DMS53 treated with DMSO at 0.1 percent for 48 hours (cell line): Measurements from ENCODE around the gene LGR5.

Source experiments
- DNase-seq: peaks from one replicate; lab custom pipeline; 2025; ENCODE audit not compliant: unreplicated experiment; lab: John Stamatoyannopoulos, UW

The LGR5 gene

GRCh38 chr12:71589478-71589881 lies 149.9 kb downstream of the LGR5 start:
- no peak for DNase-seq

GRCh38 chr12:71591601-71592000 lies 152.0 kb downstream of the LGR5 start:
- DNase-seq = no peak

GRCh38 chr12:71592841-71593240 lies 153.2 kb downstream of the LGR5 start:
- DNase-seq = no peak

DNA sequence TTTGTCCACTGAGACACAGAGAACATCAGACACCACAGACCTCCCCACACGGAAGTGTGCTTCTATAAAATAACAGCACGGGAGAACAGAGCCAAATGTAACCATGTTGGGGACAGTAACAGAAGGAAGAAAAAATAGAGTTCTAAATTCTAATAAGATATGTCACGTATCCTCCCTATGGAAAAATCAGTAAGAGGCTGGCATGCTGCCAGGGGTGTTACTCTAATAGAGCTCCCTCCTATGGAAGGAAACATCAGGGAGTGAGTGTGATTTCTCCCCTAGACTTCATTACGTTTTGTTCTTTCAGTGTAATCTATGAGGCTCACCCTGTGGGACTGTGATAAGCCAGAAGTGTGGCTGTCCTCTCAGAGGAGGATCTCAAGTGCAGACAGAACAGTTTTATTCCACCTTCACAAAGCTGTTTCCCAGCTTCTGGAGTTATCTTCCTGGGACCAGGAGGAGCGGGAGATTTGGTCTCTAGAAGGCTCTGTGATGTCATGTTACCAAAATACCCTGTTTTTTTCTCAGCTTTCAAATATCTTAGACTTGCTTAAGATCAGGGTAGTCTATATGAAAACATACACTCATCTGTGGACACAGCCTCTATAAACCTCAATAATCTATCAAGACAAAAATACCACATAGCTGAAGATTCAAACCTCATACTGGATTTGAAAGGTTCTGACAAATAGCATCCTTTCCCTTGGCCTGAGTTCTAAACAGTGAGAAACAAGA lies 154.8 kb downstream of the LGR5 start:
- peak; percentile 25 for DNase-seq

DNA sequence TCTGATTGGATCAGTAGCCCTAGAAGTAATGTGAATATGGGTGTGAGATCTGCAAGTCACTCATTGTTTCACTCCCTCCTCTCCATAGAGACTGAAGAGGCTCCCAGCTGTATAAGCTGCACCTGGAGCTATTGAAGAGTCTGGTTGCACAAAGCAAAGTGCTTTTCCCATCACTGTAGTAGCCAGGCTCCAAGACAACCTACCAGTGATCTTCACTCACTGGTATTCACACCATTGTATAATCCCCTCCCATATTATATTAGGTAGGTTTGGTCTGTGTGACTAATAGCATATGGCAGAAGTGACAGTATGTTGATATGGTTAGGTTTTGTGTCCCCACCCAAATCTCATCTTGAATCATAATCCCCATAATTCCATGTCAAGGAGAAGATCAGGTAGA lies 159.6 kb downstream of the LGR5 start:
- DNase-seq = no peak

GRCh38 chr12:71601546-71601945 lies 161.9 kb downstream of the LGR5 start:
- no peak for DNase-seq

- DNase-seq = no peak
These were observed 163.4 kb downstream of the LGR5 start for GRCh38 chr12:71602761-71603577.

DNA sequence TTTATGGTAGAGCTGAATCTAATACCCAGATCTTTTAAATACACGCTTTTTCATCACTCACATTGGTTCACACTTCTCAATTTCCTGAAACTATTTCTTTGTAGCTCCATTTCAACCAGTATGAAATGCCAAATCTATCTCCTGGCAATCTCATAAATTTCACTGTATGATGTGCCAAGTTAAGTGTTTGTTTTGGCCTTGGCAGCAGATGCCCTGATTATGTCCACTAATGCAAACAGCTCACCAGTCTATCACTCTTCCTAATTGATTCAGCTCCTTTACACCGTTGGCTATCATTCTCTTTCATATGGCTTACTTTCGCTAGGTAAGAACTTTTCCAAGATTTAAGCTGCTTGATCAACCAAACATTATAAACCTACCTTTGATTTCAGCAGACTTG lies 165.4 kb downstream of the LGR5 start:
- DNase-seq = peak; percentile 8

- DNase-seq = peak; percentile 43
These were observed 168.1 kb downstream of the LGR5 start for GRCh38 chr12:71607494-71608330.

- no peak for DNase-seq
These were observed 170.6 kb downstream of the LGR5 start for GRCh38 chr12:71610031-71610795.

- no peak for DNase-seq
These were observed 182.3 kb downstream of the LGR5 start for GRCh38 chr12:71621938-71622337.

GRCh38 chr12:71625476-71625875 lies 185.9 kb downstream of the LGR5 start:
- DNase-seq = no peak

DNA sequence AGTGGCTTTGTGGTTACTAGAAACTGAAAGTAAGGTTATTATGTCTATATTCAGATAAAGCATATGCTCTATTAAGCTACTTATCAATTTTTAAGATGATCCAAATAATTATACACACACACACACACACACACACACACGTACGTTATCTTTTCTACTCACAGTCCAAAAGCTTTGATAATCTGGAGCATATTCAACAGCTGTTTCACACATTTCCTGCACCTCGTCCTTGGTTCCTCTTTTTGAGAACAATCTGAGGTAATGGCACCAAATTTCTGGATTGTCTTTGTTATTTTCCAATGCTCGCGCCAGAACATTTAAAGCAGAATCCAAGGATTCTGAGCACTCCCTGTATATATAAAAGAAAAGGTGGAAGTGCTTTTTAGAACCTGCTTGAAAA lies 186.5 kb downstream of the LGR5 start:
- DNase-seq = no peak

- DNase-seq = no peak
These were observed 187.2 kb downstream of the LGR5 start for GRCh38 chr12:71626768-71627167.

GRCh38 chr12:71627438-71628002 lies 187.9 kb downstream of the LGR5 start:
- DNase-seq = no peak
